T-helper 2 cell treated with Interferon-gamma antibody and Interleukin-4, amounts not matched to agents 100 ng/mL and 5 ng/mL, for 36 hours (primary cell): Measurements from ENCODE around the gene WNT16. TPM values are rescaled to one million over a fixed set of nuclear protein-coding genes. Genes with fewer than 3 reads are reported as not detected.

Source experiments
- intact Hi-C: fragments of 100-400 bp; cut with micrococcal nuclease; formaldehyde crosslinking; loops from one replicate; pipeline ENCODE4 v1.15.1; 2023
- total RNA-seq: library from RNA; stranded (reverse); gene quantifications from 2 replicates; pipeline ENCODE4 v1.2.3, GENCODE V29; 2022

The WNT16 gene
- total RNA-seq, 1 donor from 2014 or later: not detected

DNA sequence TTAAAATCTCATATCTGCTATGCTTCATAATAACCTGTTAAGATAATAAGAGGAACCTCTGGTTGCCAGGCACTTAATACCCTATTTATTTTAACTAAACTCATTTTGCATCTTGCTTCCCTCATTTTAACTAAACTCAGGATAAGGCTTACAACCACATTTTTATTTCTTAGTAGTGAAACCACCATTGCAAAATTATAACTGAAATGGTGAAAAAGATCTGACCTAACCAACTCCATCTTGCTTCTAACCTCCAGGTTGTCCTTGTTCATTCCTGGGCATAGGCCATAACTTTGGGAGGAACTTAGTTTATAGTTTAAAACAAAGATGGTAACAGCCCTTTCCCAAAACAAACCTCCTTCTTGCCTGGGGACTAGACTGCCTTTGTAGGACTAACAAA is 61.3 kb downstream of the WNT16 start:
- intact Hi-C loops: loop anchor here (10.0 kb wide), 1 partner anchor 405 kb away; the partner anchor contains the start of gene CPED1

DNA sequence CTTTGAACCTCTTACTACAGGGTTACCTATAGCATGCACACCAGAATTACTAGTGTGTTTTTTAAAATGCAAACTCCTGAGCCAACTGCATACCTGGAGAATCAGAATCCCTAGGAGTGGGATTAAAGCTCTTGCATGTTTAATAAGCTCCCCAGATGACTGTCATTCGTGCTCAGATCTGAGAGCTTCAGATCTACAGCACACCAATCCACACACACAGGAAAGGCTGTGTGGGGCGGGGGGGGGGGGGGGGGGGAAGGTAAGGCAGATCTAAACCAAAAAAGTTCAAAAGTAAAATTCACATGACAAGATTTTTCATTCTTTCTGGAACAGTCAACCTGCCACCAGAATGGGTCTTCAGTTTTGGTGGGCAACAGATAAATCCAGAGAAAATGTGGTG is 61.8 kb downstream of the WNT16 start:
- intact Hi-C loops: loop anchor here (10.0 kb wide), 1 partner anchor 406 kb away; the partner anchor contains the start of gene CPED1

Other genes starting within 250 kb of the WNT16 start
- 25.4 and 27.6 TPM in 2 replicates for gene FAM3C, start 67.3 kb downstream of the WNT16 start, total RNA-seq